ENCODE results near the gene CNIH3. TPM values are rescaled to one million over a fixed set of nuclear protein-coding genes. Genes with fewer than 3 reads are reported as not detected.

The CNIH3 gene
- total RNA-seq, 1 experiment from 2014 or later, result 4.2 TPM

GRCh38 chr1:224687465-224687864 is 71.3 kb downstream of the CNIH3 start:
- Histone ChIP-seq H3K27me3 (ENCODE audit: insufficient read depth, low read length) (no peaks in the 10 kb centered on the region), H3K4ac (ENCODE audit: low read depth, low read length) (no peak overlapping the region), H2AK5ac (ENCODE audit: insufficient read length, low read length) (no peak overlapping the region), H3T11ph (ENCODE audit: low read length) (no peak overlapping the region), H4K20me1 (ENCODE audit: control insufficient read depth, insufficient read depth, insufficient read length) (no peaks in the 10 kb centered on the region), H4K8ac (replicated peaks; ENCODE audit: insufficient read length, low read depth, low read length) (no peak overlapping the region), H3K27ac (ENCODE audit: insufficient read length, low read depth, low read length) (no peak overlapping the region), H3K9ac (ENCODE audit: extremely low read depth, insufficient read length, low read length) (no peak overlapping the region), H3K4me2 (ENCODE audit: insufficient read depth, insufficient read length, low read length) (no peak overlapping the region), H3K23me2 (ENCODE audit: insufficient read length, low read depth, low read length, poor library complexity, severe bottlenecking) (no peaks in the 10 kb centered on the region), H3K9me3 (ENCODE audit: control insufficient read depth, low read depth, low read length) (no peaks in the 10 kb centered on the region), H2BK120ac (ENCODE audit: low read depth, low read length, poor library complexity, severe bottlenecking) (no peak overlapping the region), H2BK12ac (ENCODE audit: insufficient read length, low read depth, low read length) (no peak overlapping the region), H3K4me1 (ENCODE audit: insufficient read depth, low read length) (no peaks in the 10 kb centered on the region), H3K56ac (ENCODE audit: insufficient read length, low read depth, low read length) (no peak overlapping the region), H3K79me1 (ENCODE audit: insufficient read depth, low read depth, low read length, poor library complexity, severe bottlenecking) (no peaks in the 10 kb centered on the region), H2BK5ac (ENCODE audit: insufficient read length, low read length) (no peak overlapping the region), H3K23ac (ENCODE audit: insufficient read length, low read depth, low read length) (no peak overlapping the region), H4K5ac (ENCODE audit: insufficient read length, low read depth, low read length) (no peak overlapping the region), H3K14ac (ENCODE audit: insufficient read depth, low read length) (no peak overlapping the region), H2AFZ (ENCODE audit: low read length) (no peak overlapping the region), H2BK15ac (ENCODE audit: low read depth, low read length) (no peak overlapping the region), H3K79me2 (ENCODE audit: insufficient read depth, low read length) (no peaks in the 10 kb centered on the region), H4K91ac (ENCODE audit: insufficient read length, low read depth, low read length) (no peak overlapping the region), H3K18ac (ENCODE audit: insufficient read length, low read depth, low read length) (no peak overlapping the region), H2BK20ac (ENCODE audit: low read depth, low read length, poor library complexity, severe bottlenecking) (no peak overlapping the region)
- TF ChIP-seq CTCF (conservative IDR thresholded peaks at IDR 0.05), result no peak
- no peak for DNase-seq
- Mint-ChIP-seq H3K27me3 (ENCODE audit: low read depth) (no peaks in the 10 kb centered on the region), H3K36me3 (ENCODE audit: insufficient read depth in 1 of 3, low read depth in 3 of 3) (peaks cover 0 to 8% (median 0%) of the 10 kb centered on the region in 3 experiments; a peak in 2 of 7 replicates), H3K27ac (no peak overlapping the region), H3K9me3 (peaks cover 0 to 3% of the 10 kb centered on the region in 2 experiments; a peak in 2 of 5 replicates), H3K4me1 (peaks cover 0 to 4% of the 10 kb centered on the region in 2 experiments; a peak in 1 of 4 replicates), H3K4me3 (no peak overlapping the region)
- no CpG with 5 or more reads among the region's 4 CpGs for WGBS (ENCODE audit: extremely low coverage, insufficient read length, low lambda C conversion rate)
